K562 (cell line): Measurements from ENCODE around the gene MC1R. TPM values are rescaled to one million over a fixed set of nuclear protein-coding genes. Genes with fewer than 3 reads are reported as not detected.

Experiments
- GATA2 ChIP-seq: sonication (generic); formaldehyde crosslinking; IDR thresholded peaks from 2 replicates; pipeline ENCODE4 v1.4.0; 2020; ENCODE audit warnings: mild to moderate bottlenecking, missing genetic modification reagents
- JUND ChIP-seq, 2 experiments: IDR thresholded peaks; 2 replicates in 1 of 2; 3 replicates in 1 of 2; pipeline ENCODE4 v1.6.1; 2011; ENCODE audit warnings: borderline replicate concordance in 2 of 2, low read depth in 2 of 2, low read length in 2 of 2, improper control_type of control experiment in 1 of 2, missing biosample characterization in 1 of 2, missing genetic modification characterization in 1 of 2, missing genetic modification reagents in 1 of 2
- MAFF ChIP-seq: IDR thresholded peaks from 2 replicates; pipeline ENCODE4 v1.6.1; 2012; ENCODE audit warnings: low read length, improper control_type of control experiment
- ZNF592 ChIP-seq: fragments of 450-650 bp; IDR thresholded peaks from 2 replicates; pipeline ENCODE4 v1.6.1; 2017; ENCODE audit warnings: antibody characterized with exemption, mild to moderate bottlenecking
- polyA plus RNA-seq, 8 experiments: library from polyadenylated mRNA; depleted of rRNA in 4 of 8; stranded (reverse) in 5 of 8; unstranded in 3 of 8; fragments of >200 nt; fragmentation: Nextera tagmentation in 2 of 8; fragmentation: Illumina TruSeq in 1 of 8; extraction: Ambion mirVana in 2 of 8; extraction: Trizol in 1 of 8; gene quantifications; 2 replicates each; pipeline versions ENCODE4 v1.2.1 to v1.2.3, GENCODE V29; 2011 to 2014; ENCODE audit warnings: inconsistent platforms in 1 of 8, missing spikeins in 1 of 8
- total RNA-seq, 7 experiments: library from RNA; depleted of rRNA in 6 of 7; stranded (reverse); fragments of >200 nt in 6 of 7; fragmentation: Illumina TruSeq in 2 of 7; extraction: Trizol in 2 of 7; gene quantifications; 2 replicates each; pipeline versions ENCODE4 v1.2.1 to v1.2.3, GENCODE V29; 2011 to 2021; ENCODE audit warnings: low replicate concordance in 1 of 7

MC1R gene
- total and polyA plus RNA-seq, 9 of the 15 experiments (the other 6 are each of a cell fraction or from before 2014, with no cell fraction given), result 0.14 to 5.3 (median 2.5) TPM; not detected in 1

- TF ChIP-seq MAFF, result no peak
- no peak for TF ChIP-seq JUND (IDR thresholded peaks at IDR 0.05; ENCODE audit: borderline replicate concordance, low read depth, low read length)
- TF ChIP-seq JUND (tag; IDR thresholded peaks at IDR 0.05; ENCODE audit: borderline replicate concordance, low read depth, low read length), result no peak
- TF ChIP-seq ZNF592, result 0 out of 2 replicates have a peak, but pooled peaks have one; percentile 12
- no peak for TF ChIP-seq GATA2
Measured at GRCh38 chr16:89921131-89921701, 2.6 kb downstream of the MC1R start (continued).
